AG04449 (cell line): Measurements from ENCODE around the gene OR10G8.

Experiments used
- CTCF ChIA-PET: fragments of 350-600 bp; formaldehyde crosslinking; extraction: SDS; loops from one replicate; lab custom pipeline; 2021; ENCODE audit warnings: antibody characterized with exemption; lab: Yijun Ruan, JAX
- POLR2A ChIA-PET: fragments of 400-600, 350-600 bp; formaldehyde crosslinking; extraction: SDS; loops from one replicate; lab custom pipeline; 2020; ENCODE audit warnings: antibody characterized with exemption, inconsistent platforms; lab: Yijun Ruan, JAX
- DNase-seq: peaks from one replicate; pipeline ENCODE4 v3.0.0-alpha.2; 2010; ENCODE audit warnings: low read depth, low spot score
- H3K4me3 ChIP-seq: 2 replicates; pipeline ENCODE4 v1.5.1; 2011; ENCODE audit warnings: low read depth, mild to moderate bottlenecking, control low read depth, low read length
- CTCF ChIP-seq: IDR thresholded peaks from one replicate; pipeline ENCODE4 v1.5.1; 2011; ENCODE audit warnings: mild to moderate bottlenecking, moderate library complexity, low read length, control low read depth, inconsistent platforms; ENCODE audit not compliant: insufficient read depth; ENCODE audit errors: missing control alignments

OR10G8 gene

GRCh38 chr11:124068601-124069110 lies 42.1 kb downstream of the OR10G8 start:
- no peak for DNase-seq
- no peak overlapping the region for H3K4me3 ChIP-seq
- no peak for TF ChIP-seq CTCF
- ChIA-PET CTCF (interaction anchor here (1.0 to 5.9 kb wide), 14 partner anchors 8 to 547 kb away, joined by 3 to 132 read pairs (median 4); partner anchors contain the start of gene OR10G7), POLR2A (no interaction called here)

- peak overlapping the region; percentile 52 for H3K4me3 ChIP-seq
Observed at GRCh38 chr11:124069429-124070401, 43.1 kb downstream of the OR10G8 start.

GRCh38 chr11:124070915-124071622 lies 44.5 kb downstream of the OR10G8 start:
- no peak overlapping the region for H3K4me3 ChIP-seq
- TF ChIP-seq CTCF, result peak; percentile 64
- ChIA-PET CTCF (interaction anchor here (0.8 to 5.9 kb wide), 24 partner anchors 9 to 515 kb away, joined by 3 to 132 read pairs (median 4); partner anchors contain the start of gene VWA5A), POLR2A (no interaction called here)
- peak; percentile 23 for DNase-seq

More at GRCh38 chr11:124069429-124070401, 43.1 kb downstream of the OR10G8 start:
- POLR2A ChIA-PET, result no interaction called here
- DNase-seq, result no peak
- peak; percentile 90 for TF ChIP-seq CTCF
- CTCF ChIA-PET, result interaction anchor here (0.6 to 5.9 kb wide), 22 partner anchors 9 to 1557 kb away, joined by 3 to 132 read pairs (median 4); partner anchors contain the start of gene OR10G7

- ChIA-PET CTCF (interaction anchor here (0.9 to 5.9 kb wide), 23 partner anchors 9 to 331 kb away, joined by 3 to 132 read pairs (median 4); partner anchors contain the start of gene VWA5A), POLR2A (no interaction called here)
- TF ChIP-seq CTCF, result no peak
- no peak overlapping the region for H3K4me3 ChIP-seq
- no peak for DNase-seq
Observed at GRCh38 chr11:124071623-124071948, 45.0 kb downstream of the OR10G8 start.

GRCh38 chr11:124072147-124072546 lies 45.5 kb downstream of the OR10G8 start:
- ChIA-PET CTCF (interaction anchor here (0.9 to 5.9 kb wide), 20 partner anchors 10 to 330 kb away, joined by 3 to 132 read pairs (median 4); partner anchors contain the start of gene VWA5A), POLR2A (no interaction called here)
- TF ChIP-seq CTCF, result no peak
- H3K4me3 ChIP-seq, result no peak overlapping the region
- DNase-seq, result no peak
